Mucosa of rectum (tissue), 2 donors: ENCODE results near the gene OGA.
"Not testable (repeated sequence)": the region's sequence is repeated elsewhere in the genome, so short reads cannot be mapped to it uniquely, and the experiment has no call there.

Experiments
- H3K27ac ChIP-seq, 2 donors: one replicate each; pipeline ENCODE4 v1.7.0; 2013; ENCODE audit warnings: inconsistent platforms in 2 of 2, low read depth in 2 of 2, low read length in 2 of 2
- H3K27me3 ChIP-seq, 2 donors: one replicate each; pipeline ENCODE4 v1.7.0; 2013; ENCODE audit warnings: low read length in 2 of 2; ENCODE audit not compliant: control insufficient read depth in 2 of 2, insufficient read depth in 2 of 2
- H3K36me3 ChIP-seq, 2 donors: one replicate each; pipeline ENCODE4 v1.7.0; 2013; ENCODE audit warnings: low read length in 2 of 2; ENCODE audit not compliant: control insufficient read depth in 2 of 2, insufficient read depth in 2 of 2
- H3K4me1 ChIP-seq, 2 donors: one replicate each; pipeline ENCODE4 v1.7.0; 2013; ENCODE audit warnings: low read length in 2 of 2, mild to moderate bottlenecking in 1 of 2; ENCODE audit not compliant: control insufficient read depth in 2 of 2, insufficient read depth in 2 of 2
- H3K4me3 ChIP-seq, 2 donors: one replicate each; pipeline ENCODE4 v1.7.0; 2013; ENCODE audit warnings: low read length in 2 of 2
- H3K9ac ChIP-seq, 2 donors: one replicate each; pipeline ENCODE4 v1.7.0; 2013; ENCODE audit warnings: low read length in 2 of 2, low read depth in 1 of 2, mild to moderate bottlenecking in 1 of 2
- H3K9me3 ChIP-seq, 2 donors: one replicate each; pipeline ENCODE4 v1.7.0; 2013; ENCODE audit warnings: low read length in 2 of 2; ENCODE audit not compliant: control insufficient read depth in 2 of 2
- donor health status: healthy.
- donor health status: Normal muscosa, but diverticular disease.

The OGA gene

GRCh38 chr10:101807158-101807557, 11.1 kb downstream of the OGA start:
- Histone ChIP-seq H3K9ac (no peak overlapping the region), H3K27me3 (no peaks in the 10 kb centered on the region), H3K4me3 (no peak overlapping the region), H3K9me3 (no peaks in the 10 kb centered on the region), H3K27ac (no peak overlapping the region), H3K36me3 (peaks cover 43 to 67% of the 10 kb centered on the region in 2 donors), H3K4me1 (no peaks in the 10 kb centered on the region)

- Histone ChIP-seq H3K9ac (no peak overlapping the region), H3K36me3 (peaks cover 58 to 79% of the 10 kb centered on the region in 2 donors), H3K9me3 (no peaks in the 10 kb centered on the region), H3K4me1 (no peaks in the 10 kb centered on the region), H3K4me3 (no peak overlapping the region), H3K27me3 (no peaks in the 10 kb centered on the region), H3K27ac (no peak overlapping the region)
Observed at GRCh38 chr10:101803511-101803910, 14.7 kb downstream of the OGA start.

- Histone ChIP-seq H3K9ac (no peak overlapping the region), H3K9me3 (no peaks in the 10 kb centered on the region), H3K36me3 (peaks cover 73 to 89% of the 10 kb centered on the region in 2 donors), H3K27me3 (no peaks in the 10 kb centered on the region), H3K4me1 (no peaks in the 10 kb centered on the region), H3K27ac (no peak overlapping the region), H3K4me3 (no peak overlapping the region)
Observed at GRCh38 chr10:101797403-101798059, 20.7 kb downstream of the OGA start.

- no peaks in the 10 kb centered on the region for H3K4me1 ChIP-seq
- H3K4me3 ChIP-seq, result no peak overlapping the region
- H3K9ac ChIP-seq, result no peak overlapping the region
- peaks cover 68 to 87% of the 10 kb centered on the region in 2 donors for H3K36me3 ChIP-seq
- no peaks in the 10 kb centered on the region for H3K27me3 ChIP-seq
- no peaks in the 10 kb centered on the region for H3K9me3 ChIP-seq
- no peak overlapping the region for H3K27ac ChIP-seq
Observed at GRCh38 chr10:101793526-101793925, 24.7 kb downstream of the OGA start.

- Histone ChIP-seq H3K4me1 (no peaks in the 10 kb centered on the region), H3K36me3 (peaks cover 60 to 77% of the 10 kb centered on the region in 2 donors), H3K4me3 (no peak overlapping the region)
Observed at GRCh38 chr10:101789686-101790085, 28.6 kb downstream of the OGA start.

GRCh38 chr10:101789231-101789630, 29.0 kb downstream of the OGA start:
- not testable (repeated sequence) for H3K9ac ChIP-seq, H3K4me3 ChIP-seq, H3K27me3 ChIP-seq, H3K9me3 ChIP-seq, H3K4me1 ChIP-seq, H3K27ac ChIP-seq
- H3K36me3 ChIP-seq, result peaks cover 56 to 75% of the 10 kb centered on the region in 2 donors

More at GRCh38 chr10:101789686-101790085, 28.6 kb downstream of the OGA start:
- H3K27me3 ChIP-seq, result no peaks in the 10 kb centered on the region
- H3K9me3 ChIP-seq, result no peaks in the 10 kb centered on the region
- H3K9ac ChIP-seq, result no peak overlapping the region
- no peak overlapping the region for H3K27ac ChIP-seq

- no peaks in the 10 kb centered on the region for H3K9me3 ChIP-seq
- H3K4me3 ChIP-seq, result no peak overlapping the region
- H3K27ac ChIP-seq, result no peak overlapping the region
- no peak overlapping the region for H3K9ac ChIP-seq
- no peaks in the 10 kb centered on the region for H3K27me3 ChIP-seq
- peaks cover 33 to 44% of the 10 kb centered on the region in 2 donors for H3K36me3 ChIP-seq
- peaks cover 13 to 19% of the 10 kb centered on the region in 2 donors for H3K4me1 ChIP-seq
Observed at GRCh38 chr10:101785801-101786200, 32.4 kb downstream of the OGA start.

- Histone ChIP-seq H3K4me1 (peaks cover 22 to 27% of the 10 kb centered on the region in 2 donors), H3K9me3 (no peaks in the 10 kb centered on the region), H3K27me3 (no peaks in the 10 kb centered on the region), H3K9ac (no peak overlapping the region), H3K27ac (no peak overlapping the region), H3K4me3 (no peak overlapping the region), H3K36me3 (peaks cover 21 to 33% of the 10 kb centered on the region in 2 donors)
Observed at GRCh38 chr10:101784558-101784957, 33.7 kb downstream of the OGA start.

- Histone ChIP-seq H3K27ac (peak overlapping the region in 1 of 2 donors; percentile 2), H3K9ac (peak overlapping the region; percentile 58 to 71), H3K9me3 (no peaks in the 10 kb centered on the region), H3K4me1 (peaks cover 29 to 35% of the 10 kb centered on the region in 2 donors), H3K4me3 (peak overlapping the region; percentile 69 to 74), H3K27me3 (no peaks in the 10 kb centered on the region), H3K36me3 (peaks cover 16 to 29% of the 10 kb centered on the region in 2 donors)
Observed at GRCh38 chr10:101783736-101784118, 34.5 kb downstream of the OGA start.

GRCh38 chr10:101782811-101783735, 35.2 kb downstream of the OGA start, which contains the start of gene NPM3:
TSS of gene NPM3 (minus strand) at chr10:101783446. CDS start at chr10:101783390, 56 bp downstream.
- Histone ChIP-seq H3K9me3 (no peaks in the 10 kb centered on the region), H3K27me3 (no peaks in the 10 kb centered on the region), H3K4me3 (peak within 1 kb of the TSS; percentile 69 to 74), H3K9ac (peak within 1 kb of the TSS; percentile 58 to 71), H3K27ac (peak within 1 kb of the TSS in 1 of 2 donors; percentile 2), H3K4me1 (peaks cover 34 to 41% of the 10 kb centered on the region in 2 donors), H3K36me3 (peaks cover 16 to 26% of the 10 kb centered on the region in 2 donors)
